HepG2 (cell line): ENCODE data around the gene NUDT2. TPM values are rescaled to one million over a fixed set of nuclear protein-coding genes. Genes with fewer than 3 reads are reported as not detected.

Experiments
- ASH2L ChIP-seq: fragments of 300-600, 200-600 bp; sonication (generic); IDR thresholded peaks from 2 replicates; pipeline ENCODE4 v1.7.0; 2017; ENCODE audit warnings: low read depth, mild to moderate bottlenecking, moderate library complexity, mixed read lengths, low read length; ENCODE audit not compliant: insufficient read length
- EHMT2 ChIP-seq: fragments of 200-600 bp; sonication (generic); IDR thresholded peaks from 2 replicates; pipeline ENCODE4 v1.7.0; 2017; ENCODE audit warnings: antibody characterized with exemption, low read depth, low read length, borderline replicate concordance
- FOXC1 ChIP-seq: sonication (generic); formaldehyde crosslinking; IDR thresholded peaks from 2 replicates; pipeline ENCODE4 v1.8.0; 2022; ENCODE audit warnings: mild to moderate bottlenecking, missing genetic modification reagents, borderline replicate concordance
- FOXK1 ChIP-seq: sonication (generic); formaldehyde crosslinking; IDR thresholded peaks from 2 replicates; pipeline ENCODE4 v1.4.0; 2020; ENCODE audit warnings: low read depth, missing genetic modification reagents, borderline replicate concordance
- HDAC6 ChIP-seq: fragments of 200-600 bp; sonication (generic); IDR thresholded peaks from 2 replicates; pipeline ENCODE4 v1.7.0; 2017; ENCODE audit warnings: mild to moderate bottlenecking, antibody characterized with exemption, low read length, low read depth
- ISX ChIP-seq: sonication (generic); formaldehyde crosslinking; conservative IDR thresholded peaks from 2 replicates; pipeline ENCODE4 v1.5.0; 2020; ENCODE audit warnings: missing genetic modification reagents
- LCORL ChIP-seq, 2 experiments: fragments of 450-650 bp in 1 of 2; sonication (generic) in 1 of 2; formaldehyde crosslinking in 1 of 2; IDR thresholded peaks; 2 replicates each; pipeline versions ENCODE4 v1.5.0 to v1.6.1; 2017 to 2020; ENCODE audit warnings: antibody characterized with exemption in 1 of 2, missing genetic modification reagents in 1 of 2
- NCOR1 ChIP-seq: fragments of 200-600 bp; sonication (generic); IDR thresholded peaks from 2 replicates; pipeline ENCODE4 v1.7.0; 2017; ENCODE audit warnings: antibody characterized with exemption, low read length, borderline replicate concordance
- NRL ChIP-seq: sonication (generic); formaldehyde crosslinking; IDR thresholded peaks from 2 replicates; pipeline ENCODE4 v1.5.0; 2020; ENCODE audit warnings: missing genetic modification reagents, mild to moderate bottlenecking, moderate library complexity, borderline replicate concordance
- POLR2AphosphoS5 ChIP-seq: IDR thresholded peaks from 2 replicates; pipeline ENCODE4 v1.6.1; 2012; ENCODE audit warnings: low read depth, low read length
- RARG ChIP-seq: sonication (generic); formaldehyde crosslinking; IDR thresholded peaks from 2 replicates; pipeline ENCODE4 v1.4.0; 2020; ENCODE audit warnings: low read depth, mild to moderate bottlenecking, missing genetic modification reagents
- RFX3 ChIP-seq: IDR thresholded peaks from 2 replicates; pipeline ENCODE4 v1.6.1; 2016; ENCODE audit warnings: missing biosample characterization, missing genetic modification reagents
- SPEN ChIP-seq: sonication (generic); formaldehyde crosslinking; IDR thresholded peaks from 2 replicates; pipeline ENCODE4 v1.5.1; 2020; ENCODE audit warnings: low read depth, mild to moderate bottlenecking, missing genetic modification reagents
- TAF15 ChIP-seq: fragments of 200-400 bp; formaldehyde crosslinking; IDR thresholded peaks from one replicate; pipeline ENCODE4 v1.6.1; 2018; ENCODE audit warnings: mild to moderate bottlenecking, low read depth, low read length; ENCODE audit not compliant: poor library complexity, severe bottlenecking
- TCF7 ChIP-seq: sonication (generic); IDR thresholded peaks from 2 replicates; pipeline ENCODE4 v1.6.1; 2016; ENCODE audit warnings: antibody characterized with exemption, low read depth
- U2AF1 ChIP-seq: fragments of 200-400 bp; formaldehyde crosslinking; optimal IDR thresholded peaks from 2 replicates; pipeline ENCODE3; 2017; ENCODE audit warnings: mild to moderate bottlenecking, low read depth, low read length
- ZBTB1 ChIP-seq: sonication (generic); formaldehyde crosslinking; IDR thresholded peaks from 2 replicates; pipeline ENCODE4 v1.4.0; 2020; ENCODE audit warnings: missing genetic modification reagents, borderline replicate concordance
- ZFAT ChIP-seq: sonication (generic); formaldehyde crosslinking; conservative IDR thresholded peaks from 2 replicates; pipeline ENCODE4 v1.8.1; 2023; ENCODE audit warnings: missing genetic modification reagents, inconsistent platforms
- ZFP36 ChIP-seq: fragments of 150-350 bp; IDR thresholded peaks from 2 replicates; pipeline ENCODE4 v1.6.1; 2018; ENCODE audit warnings: borderline replicate concordance, low read length, low read depth; ENCODE audit not compliant: partially characterized antibody
- ZNF10 ChIP-seq: sonication (generic); formaldehyde crosslinking; IDR thresholded peaks from 2 replicates; pipeline ENCODE4 v1.4.0; 2020; ENCODE audit warnings: mild to moderate bottlenecking, low read depth, missing genetic modification reagents, borderline replicate concordance
- ZNF20 ChIP-seq: sonication (generic); formaldehyde crosslinking; IDR thresholded peaks from 2 replicates; pipeline ENCODE4 v1.4.0; 2020; ENCODE audit warnings: mild to moderate bottlenecking, moderate library complexity, missing genetic modification reagents
- ZNF251 ChIP-seq: sonication (generic); formaldehyde crosslinking; IDR thresholded peaks from 2 replicates; pipeline ENCODE4 v1.9.0; 2021; ENCODE audit warnings: mild to moderate bottlenecking, missing genetic modification reagents
- ZNF563 ChIP-seq: sonication (generic); formaldehyde crosslinking; IDR thresholded peaks from 2 replicates; pipeline ENCODE4 v1.8.0; 2022; ENCODE audit warnings: mild to moderate bottlenecking, moderate library complexity, missing genetic modification reagents
- ZNF792 ChIP-seq: IDR thresholded peaks from 2 replicates; pipeline ENCODE4 v1.6.1; 2016
- ZXDC ChIP-seq: sonication (generic); formaldehyde crosslinking; IDR thresholded peaks from 2 replicates; pipeline ENCODE4 v1.5.0; 2020; ENCODE audit warnings: mild to moderate bottlenecking, missing genetic modification reagents
- polyA plus RNA-seq, 8 experiments: library from polyadenylated mRNA; depleted of rRNA in 3 of 8; stranded (reverse) in 7 of 8; unstranded in 1 of 8; fragments of >200 nt; fragmentation: Illumina TruSeq in 4 of 8; extraction: Trizol in 4 of 8; gene quantifications; 2 replicates each; pipeline versions ENCODE4 v1.2.1 to v1.2.3, GENCODE V29; 2011 to 2016; ENCODE audit warnings: low read depth in 4 of 8, missing spikeins in 1 of 8, mixed read lengths in 1 of 8; ENCODE audit not compliant: insufficient read depth in 1 of 8
- total RNA-seq, 5 experiments: library from RNA; depleted of rRNA; stranded (reverse); fragments of >200 nt; fragmentation: Illumina TruSeq; extraction: Trizol; gene quantifications; 2 replicates each; pipeline ENCODE4 v1.2.3, GENCODE V29; 2016; ENCODE audit warnings: low read depth in 1 of 5
- TF ChIP-seq, protein P1 (sequence below): sonication (generic); formaldehyde crosslinking; IDR thresholded peaks from 2 replicates; pipeline ENCODE4 v1.4.0; 2020; ENCODE audit warnings: missing genetic modification reagents

The NUDT2 gene
- total and polyA plus RNA-seq, 2 of the 13 experiments (the other 11 are each of a cell fraction or from before 2014, with no cell fraction given) = 19.9 to 24.6 TPM

GRCh38 chr9:34379334-34380033 lies 50.1 kb downstream of the NUDT2 start (continued):
- TF ChIP-seq ISX = no peak
- TF ChIP-seq ZNF251 (CRISPR knock-in tag) = no peak
- TF ChIP-seq ZBTB1 (CRISPR knock-in tag) = no peak
- TF ChIP-seq LCORL (IDR thresholded peaks at IDR 0.05) = no peak
- peak; percentile 71; the same call in 1 of the 2 replicates for TF ChIP-seq LCORL (CRISPR knock-in tag; IDR thresholded peaks at IDR 0.05)
- no peak for TF ChIP-seq ZXDC (CRISPR knock-in tag)
- TF ChIP-seq NRL (CRISPR knock-in tag) = no peak
- peak; percentile 63 for TF ChIP-seq ASH2L
- no peak for TF ChIP-seq HDAC6
- TF ChIP-seq U2AF1 = no peak
- TF ChIP-seq POLR2AphosphoS5 = no peak; the same call in 1 of the 2 replicates
- TF ChIP-seq, protein P1, sequence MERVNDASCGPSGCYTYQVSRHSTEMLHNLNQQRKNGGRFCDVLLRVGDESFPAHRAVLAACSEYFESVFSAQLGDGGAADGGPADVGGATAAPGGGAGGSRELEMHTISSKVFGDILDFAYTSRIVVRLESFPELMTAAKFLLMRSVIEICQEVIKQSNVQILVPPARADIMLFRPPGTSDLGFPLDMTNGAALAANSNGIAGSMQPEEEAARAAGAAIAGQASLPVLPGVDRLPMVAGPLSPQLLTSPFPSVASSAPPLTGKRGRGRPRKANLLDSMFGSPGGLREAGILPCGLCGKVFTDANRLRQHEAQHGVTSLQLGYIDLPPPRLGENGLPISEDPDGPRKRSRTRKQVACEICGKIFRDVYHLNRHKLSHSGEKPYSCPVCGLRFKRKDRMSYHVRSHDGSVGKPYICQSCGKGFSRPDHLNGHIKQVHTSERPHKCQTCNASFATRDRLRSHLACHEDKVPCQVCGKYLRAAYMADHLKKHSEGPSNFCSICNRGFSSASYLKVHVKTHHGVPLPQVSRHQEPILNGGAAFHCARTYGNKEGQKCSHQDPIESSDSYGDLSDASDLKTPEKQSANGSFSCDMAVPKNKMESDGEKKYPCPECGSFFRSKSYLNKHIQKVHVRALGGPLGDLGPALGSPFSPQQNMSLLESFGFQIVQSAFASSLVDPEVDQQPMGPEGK (CRISPR knock-in tag) = peak; percentile 49
- TF ChIP-seq RFX3 (CRISPR knock-in tag) = no peak
- peak; percentile 17; the same call in 1 of the 2 replicates for TF ChIP-seq SPEN (CRISPR knock-in tag)
- no peak for TF ChIP-seq FOXC1 (CRISPR knock-in tag)
- no peak for TF ChIP-seq TAF15
- no peak for TF ChIP-seq ZNF792
- TF ChIP-seq FOXK1 = no peak; the same call in 1 of the 2 replicates
- TF ChIP-seq TCF7 = no peak
- TF ChIP-seq EHMT2 = no peak
- TF ChIP-seq NCOR1 = no peak
- no peak for TF ChIP-seq ZNF10 (CRISPR knock-in tag)
- no peak for TF ChIP-seq ZNF563 (CRISPR knock-in tag)
- no peak for TF ChIP-seq ZFAT
- TF ChIP-seq RARG (CRISPR knock-in tag) = no peak
- TF ChIP-seq ZFP36 = no peak
- TF ChIP-seq ZNF20 (CRISPR knock-in tag) = no peak
